Prostate gland (tissue), 2 donors: Measurements from ENCODE around the gene DHCR7. TPM values are rescaled to one million over a fixed set of nuclear protein-coding genes. Genes with fewer than 3 reads are reported as not detected.
"Not testable (repeated sequence)": the region's sequence is repeated elsewhere in the genome, so short reads cannot be mapped to it uniquely, and the experiment has no call there.

Experiments
- DNase-seq: peaks from one replicate; pipeline ENCODE4 v3.0.0-alpha.2; 2019; ENCODE audit warnings: low spot score
- H3K27ac ChIP-seq, 2 donors: fragments of 200-600 bp; sonication (generic); 2 replicates each; pipeline ENCODE4 v1.5.1; 2017 to 2019
- H3K27me3 ChIP-seq: fragments of 200-600 bp; sonication (generic); replicated peaks from 2 replicates; pipeline ENCODE4 v1.5.1; 2019; ENCODE audit not compliant: insufficient read depth
- H3K36me3 ChIP-seq, 2 donors: fragments of 200-600 bp; sonication (generic); 1 replicate in 1 of 2; 2 replicates in 1 of 2; pipeline versions ENCODE4 v1.5.1 to v1.8.1; 2017 to 2019
- H3K4me1 ChIP-seq: fragments of 200-600 bp; sonication (generic); replicated peaks from 2 replicates; pipeline ENCODE4 v1.5.1; 2019
- H3K4me3 ChIP-seq, 2 donors: fragments of 200-600 bp; sonication (generic); 2 replicates each; pipeline ENCODE4 v1.5.1; 2017 to 2019
- H3K9me3 ChIP-seq: fragments of 200-600 bp; sonication (generic); 2 replicates; pipeline ENCODE4 v1.5.1; 2017
- POLR2A ChIP-seq: fragments of 450-650 bp; IDR thresholded peaks from one replicate; pipeline ENCODE4 v1.6.1; 2016; ENCODE audit warnings: antibody characterized with exemption, mild to moderate bottlenecking
- POLR2AphosphoS5 ChIP-seq: sonication (generic); formaldehyde crosslinking; IDR thresholded peaks from one replicate; pipeline ENCODE4 v1.6.1; 2017; ENCODE audit warnings: antibody characterized with exemption
- WGBS: methylation state at CpG from one replicate; pipeline ENCODE4 v1.1.5; 2018; 5-methylcytosine and 5-hydroxymethylcytosine counted together
- intact Hi-C: fragments of 100-400 bp; cut with DNase I; formaldehyde crosslinking; loops from one replicate; pipeline ENCODE4 v1.14.2; 2022
- total RNA-seq, 2 donors: library from RNA; depleted of rRNA; stranded (reverse); fragments of >200 nt; gene quantifications; one replicate each; pipeline ENCODE4 v1.1.0, GENCODE V29; 2016
- TF ChIP-seq, protein P1 (sequence below), 4 experiments: fragments of 200-600 bp in 2 of 4; fragments of 450-650 bp in 2 of 4; sonication (generic) in 2 of 4; IDR thresholded peaks; 1 replicate in 3 of 4; 2 replicates in 1 of 4; pipeline ENCODE4 v1.5.1; 2016 to 2019; ENCODE audit warnings: antibody characterized with exemption in 4 of 4, mild to moderate bottlenecking in 2 of 4, moderate library complexity in 2 of 4

The DHCR7 gene
- total RNA-seq, 2 donors from 2014 or later, result 29.5 to 93.9 TPM

DNA sequence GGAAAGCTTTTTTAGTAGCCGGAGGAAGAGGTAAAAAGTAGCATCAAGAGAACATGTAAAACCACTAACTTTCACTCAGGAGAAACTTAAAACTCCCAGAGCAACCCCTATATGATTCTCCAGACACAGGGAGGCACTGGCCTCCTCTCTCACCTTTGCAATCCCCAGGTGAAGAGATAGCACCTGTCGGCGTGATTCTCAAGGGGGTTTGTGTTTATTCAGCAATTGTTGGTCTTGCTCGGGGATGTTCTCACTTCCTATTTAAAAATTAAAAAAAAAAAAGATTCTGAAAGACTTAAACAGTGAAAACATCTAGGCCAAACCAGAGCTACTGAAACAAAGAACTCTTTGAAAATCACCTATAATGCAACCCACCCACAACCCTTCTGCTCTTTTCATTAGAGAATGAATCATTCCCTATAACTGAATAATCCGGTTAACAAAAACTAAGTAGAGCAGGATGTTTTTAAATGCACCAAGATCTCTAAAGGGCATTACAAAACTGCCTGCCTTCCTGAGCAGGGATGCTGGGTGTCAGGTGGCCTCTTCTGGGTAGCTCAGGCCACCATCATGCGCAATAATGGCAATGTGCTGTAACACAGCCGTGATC lies 24.9 kb downstream of the DHCR7 start:
- TF ChIP-seq, protein P1, sequence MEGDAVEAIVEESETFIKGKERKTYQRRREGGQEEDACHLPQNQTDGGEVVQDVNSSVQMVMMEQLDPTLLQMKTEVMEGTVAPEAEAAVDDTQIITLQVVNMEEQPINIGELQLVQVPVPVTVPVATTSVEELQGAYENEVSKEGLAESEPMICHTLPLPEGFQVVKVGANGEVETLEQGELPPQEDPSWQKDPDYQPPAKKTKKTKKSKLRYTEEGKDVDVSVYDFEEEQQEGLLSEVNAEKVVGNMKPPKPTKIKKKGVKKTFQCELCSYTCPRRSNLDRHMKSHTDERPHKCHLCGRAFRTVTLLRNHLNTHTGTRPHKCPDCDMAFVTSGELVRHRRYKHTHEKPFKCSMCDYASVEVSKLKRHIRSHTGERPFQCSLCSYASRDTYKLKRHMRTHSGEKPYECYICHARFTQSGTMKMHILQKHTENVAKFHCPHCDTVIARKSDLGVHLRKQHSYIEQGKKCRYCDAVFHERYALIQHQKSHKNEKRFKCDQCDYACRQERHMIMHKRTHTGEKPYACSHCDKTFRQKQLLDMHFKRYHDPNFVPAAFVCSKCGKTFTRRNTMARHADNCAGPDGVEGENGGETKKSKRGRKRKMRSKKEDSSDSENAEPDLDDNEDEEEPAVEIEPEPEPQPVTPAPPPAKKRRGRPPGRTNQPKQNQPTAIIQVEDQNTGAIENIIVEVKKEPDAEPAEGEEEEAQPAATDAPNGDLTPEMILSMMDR (IDR thresholded peaks at IDR 0.05), result no peak
- TF ChIP-seq POLR2AphosphoS5, result no peak
- no peak for TF ChIP-seq POLR2A
- no peaks in the 10 kb centered on the region for H3K9me3 ChIP-seq
- H3K36me3 ChIP-seq, result no peaks in the 10 kb centered on the region
- no peaks in the 10 kb centered on the region for H3K4me1 ChIP-seq
- intact Hi-C loops, result no loop called here
- H3K27ac ChIP-seq, result no peak overlapping the region
- WGBS, result 66% methylated on average over 7 of the region's 7 CpGs
- no peak for DNase-seq
- H3K4me3 ChIP-seq, result no peak overlapping the region
- H3K27me3 ChIP-seq, result no peaks in the 10 kb centered on the region

DNA sequence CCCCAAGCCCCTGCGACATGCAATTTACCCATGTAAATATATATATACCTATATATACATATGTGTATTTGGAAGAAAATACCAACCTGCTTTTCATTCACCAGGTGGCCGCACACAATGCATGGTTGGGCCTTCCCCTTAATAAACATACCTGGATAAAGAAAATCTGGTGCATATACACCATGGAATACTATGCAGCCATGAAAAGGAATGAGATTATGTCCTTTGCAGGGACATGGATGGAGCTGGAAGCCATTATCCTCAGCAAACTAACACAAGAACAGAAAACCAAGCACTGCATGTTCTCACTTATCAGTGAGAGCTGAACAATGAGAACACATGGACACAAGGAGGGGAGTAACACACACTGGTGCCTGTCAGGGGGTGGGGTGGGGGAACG lies 25.9 kb downstream of the DHCR7 start:
- intact Hi-C loops, DNase-seq: not testable (repeated sequence)
- 91% methylated on average over 3 of the region's 3 CpGs for WGBS

DNA sequence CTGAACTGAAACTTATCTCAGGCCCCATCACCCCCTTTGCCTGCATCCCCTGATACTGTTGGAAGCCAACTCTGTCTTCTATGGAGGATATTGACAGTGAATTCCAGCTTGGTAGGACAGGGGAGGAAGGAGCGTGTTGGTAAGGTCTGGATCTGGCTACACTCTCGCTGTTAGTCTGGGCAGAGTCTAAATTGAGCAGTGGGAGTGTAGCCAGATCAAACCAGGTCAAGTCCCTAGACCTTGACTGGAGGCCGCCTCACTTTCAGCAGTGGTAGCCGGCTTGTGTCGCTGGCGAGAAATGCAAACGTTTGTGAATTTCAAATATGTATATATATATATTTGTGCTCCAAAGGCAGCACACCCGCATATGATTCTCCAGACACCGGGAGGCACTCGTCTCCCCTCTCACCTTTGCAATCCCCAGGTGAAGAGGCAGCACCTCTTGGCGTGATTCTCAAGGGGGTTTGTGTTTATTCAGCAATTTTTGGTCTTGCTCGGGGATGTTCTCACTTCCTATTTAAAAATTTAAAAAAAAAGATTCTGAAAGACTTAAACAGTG lies 26.7 kb downstream of the DHCR7 start:
- Histone ChIP-seq H3K27ac (no peak overlapping the region), H3K36me3 (no peaks in the 10 kb centered on the region), H3K27me3 (no peaks in the 10 kb centered on the region), H3K9me3 (no peaks in the 10 kb centered on the region), H3K4me1 (no peaks in the 10 kb centered on the region), H3K4me3 (no peak overlapping the region)
- DNase-seq, result no peak
- no peak for TF ChIP-seq POLR2AphosphoS5
- TF ChIP-seq, protein P1 (IDR thresholded peaks at IDR 0.05), result no peak
- no peak for TF ChIP-seq POLR2A
- 90% methylated on average over 12 of the region's 12 CpGs for WGBS
- intact Hi-C loops, result no loop called here

More for the DNA sequence above, 25.9 kb downstream of the DHCR7 start:
- H3K4me3 ChIP-seq, H3K4me1 ChIP-seq, H3K9me3 ChIP-seq, H3K27me3 ChIP-seq, H3K36me3 ChIP-seq, H3K27ac ChIP-seq: not testable (repeated sequence)

DNA sequence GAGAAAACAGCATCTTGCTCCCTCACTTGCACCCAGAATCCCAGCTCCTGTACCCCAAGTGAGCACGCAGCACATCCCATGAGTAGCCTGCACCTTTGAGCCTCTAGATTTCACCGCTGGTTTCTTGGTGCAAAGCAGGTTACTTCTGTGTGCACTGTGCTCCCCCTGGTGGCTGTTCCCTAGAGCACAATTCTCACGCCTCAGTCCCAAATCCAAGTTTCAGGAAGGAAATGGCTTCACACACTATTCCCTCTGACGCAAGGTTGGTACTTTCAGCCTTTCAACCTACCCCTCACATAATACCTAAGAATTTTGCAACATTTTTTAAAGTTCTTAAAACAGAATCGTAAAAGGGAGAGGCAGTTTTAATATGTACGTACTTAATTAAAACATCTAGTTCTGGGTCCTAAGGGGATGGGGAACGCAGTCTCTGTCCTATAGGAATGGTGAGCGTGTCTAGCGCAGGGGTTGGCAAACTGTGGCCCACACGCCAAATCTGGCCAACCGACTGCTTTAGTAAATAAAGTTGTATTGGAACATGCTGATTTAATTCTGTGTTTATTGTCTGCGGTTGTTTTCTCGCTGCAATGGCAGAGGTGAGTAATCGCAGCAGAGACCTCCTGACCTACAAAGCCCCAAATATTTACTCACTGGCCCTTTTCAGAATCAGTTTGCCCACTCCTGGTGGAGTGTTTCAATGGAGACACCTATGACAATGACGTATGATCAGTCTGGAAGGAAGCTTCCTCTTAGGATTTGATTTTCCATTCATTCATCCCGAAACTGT lies 27.5 kb downstream of the DHCR7 start:
- Histone ChIP-seq H3K36me3 (no peaks in the 10 kb centered on the region), H3K27ac (no peak overlapping the region), H3K4me3 (no peak overlapping the region), H3K27me3 (no peaks in the 10 kb centered on the region), H3K4me1 (no peaks in the 10 kb centered on the region), H3K9me3 (no peaks in the 10 kb centered on the region)
- TF ChIP-seq, protein P1 (IDR thresholded peaks at IDR 0.05), result peak in 3 of 4 experiments; percentile 56 to 64 (median 61)
- TF ChIP-seq POLR2A, result no peak
- no peak for TF ChIP-seq POLR2AphosphoS5
- DNase-seq, result peak; percentile 26
- intact Hi-C loops, result no loop called here
- 75% methylated on average over 16 of the region's 16 CpGs for WGBS

DNA sequence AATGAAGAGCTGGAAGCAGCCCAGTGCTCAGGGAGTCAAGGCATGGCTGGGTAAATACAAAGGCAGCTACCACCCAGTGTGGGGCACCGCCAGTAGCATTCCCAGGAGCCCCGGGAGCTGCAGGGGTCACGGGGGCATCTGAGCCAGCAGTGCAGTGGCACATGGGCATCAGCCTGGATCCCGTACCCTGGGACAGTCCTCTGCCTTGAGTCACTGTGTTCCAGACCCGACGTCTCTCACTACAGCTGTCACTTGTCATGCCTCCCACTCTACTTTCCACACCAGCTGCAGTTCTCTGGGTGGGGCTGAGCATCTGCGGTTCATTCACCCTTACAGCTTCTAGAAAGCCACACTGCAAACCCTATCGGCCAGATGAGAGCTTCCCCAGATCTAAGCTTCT lies 29.6 kb downstream of the DHCR7 start:
- Histone ChIP-seq H3K27me3 (no peaks in the 10 kb centered on the region), H3K36me3 (no peaks in the 10 kb centered on the region), H3K9me3 (no peaks in the 10 kb centered on the region), H3K4me1 (no peaks in the 10 kb centered on the region), H3K27ac (no peak overlapping the region), H3K4me3 (no peak overlapping the region)
- intact Hi-C loops, result no loop called here
- 69% methylated on average over 8 of the region's 8 CpGs for WGBS
- TF ChIP-seq, protein P1 (IDR thresholded peaks at IDR 0.05), result no peak
- no peak for TF ChIP-seq POLR2A
- no peak for TF ChIP-seq POLR2AphosphoS5
- DNase-seq, result no peak
